HG03558 (cell line): ENCODE results near the gene METRN.
"Not testable (repeated sequence)": the region's sequence is repeated elsewhere in the genome, so short reads cannot be mapped to it uniquely, and the experiment has no call there.

Experiments
- ATAC-seq: cut with Tn5 transposase; IDR thresholded peaks from one replicate; pipeline ENCODE4 v1.9.1; 2021; ENCODE audit warnings: moderate number of reproducible peaks; ENCODE audit not compliant: unreplicated experiment; ENCODE audit errors: extremely low read depth

METRN gene

DNA sequence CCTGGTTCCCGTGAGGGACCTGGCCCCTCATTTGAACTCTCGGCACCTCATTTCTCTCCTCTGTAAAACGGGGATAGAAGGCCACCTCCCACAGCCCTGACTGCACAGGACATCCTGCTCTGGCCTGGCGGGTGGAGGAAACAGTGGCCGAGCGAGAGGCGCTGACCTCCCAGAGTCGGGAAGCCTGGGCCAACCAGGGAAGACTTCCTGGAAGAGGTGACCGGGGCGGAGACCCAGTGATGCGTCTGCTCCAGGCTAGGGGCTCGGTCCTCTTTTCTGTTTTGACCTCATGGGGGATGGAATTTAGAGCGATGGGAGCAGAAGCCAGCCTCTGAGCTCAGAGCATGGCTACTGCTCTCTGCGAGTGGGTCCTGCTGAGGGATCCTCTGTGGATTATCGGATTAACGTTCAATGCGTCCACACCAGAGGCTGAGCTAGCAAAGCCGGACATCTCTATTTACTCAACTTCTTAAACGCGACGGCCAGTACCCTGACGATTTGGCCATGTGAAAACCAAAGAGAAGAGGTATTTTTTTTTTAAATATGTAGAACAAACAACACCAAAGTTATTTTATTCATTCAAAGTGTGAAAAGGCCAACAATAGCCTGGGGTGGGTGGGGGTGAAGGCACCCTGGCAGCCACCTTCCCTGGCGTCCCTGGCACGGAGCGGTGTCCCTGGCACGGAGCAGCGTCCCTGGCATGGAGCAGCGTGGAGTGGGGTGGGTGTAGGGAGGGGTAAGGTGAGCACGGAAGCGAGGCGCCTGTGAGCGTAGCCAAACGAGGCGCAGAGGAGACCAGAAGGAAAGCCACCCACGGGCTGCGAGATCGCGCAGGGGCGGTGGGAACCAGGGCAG is 36.5 kb downstream of the METRN start:
- ATAC-seq = no peak

DNA sequence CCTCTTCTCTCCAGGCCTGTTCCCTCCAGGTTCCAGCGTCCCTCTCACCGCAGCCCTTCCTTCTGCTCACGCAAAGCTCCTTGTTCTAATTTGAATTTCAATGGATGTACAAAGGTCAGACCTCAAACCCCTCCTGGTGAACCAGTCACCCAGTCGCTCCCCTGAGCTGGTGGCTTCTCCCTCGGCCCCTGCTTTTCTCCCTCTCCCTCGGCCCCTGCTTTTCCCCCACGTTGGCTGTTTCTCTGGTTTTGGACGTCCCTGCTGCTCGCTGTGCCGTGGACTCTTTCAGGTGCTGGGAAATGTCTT is 37.0 kb downstream of the METRN start:
- no peak for ATAC-seq

DNA sequence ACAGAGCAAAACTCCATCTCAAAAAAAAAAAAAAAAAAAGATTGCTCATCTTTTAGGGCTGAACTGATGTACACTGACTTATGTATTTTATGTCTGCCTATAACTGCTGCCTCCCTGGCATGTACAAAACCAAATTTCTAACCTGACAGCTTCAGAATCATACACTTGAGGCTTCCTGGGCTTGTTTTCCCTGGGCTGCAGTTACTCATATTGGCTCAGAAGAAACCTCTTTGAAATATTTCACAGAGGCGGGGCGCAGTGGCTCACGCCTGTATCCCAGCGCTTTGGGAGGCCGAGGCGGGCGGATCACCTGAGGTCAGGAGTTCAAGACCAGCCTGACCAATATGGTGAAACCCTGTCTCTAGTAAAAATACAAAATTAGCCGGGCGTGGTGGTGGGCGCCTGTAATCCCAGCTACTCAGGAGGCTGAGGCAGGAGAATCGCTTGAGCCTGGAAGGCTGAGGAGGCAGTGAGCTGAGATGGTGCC is 39.2 kb downstream of the METRN start:
- not testable (repeated sequence) for ATAC-seq

DNA sequence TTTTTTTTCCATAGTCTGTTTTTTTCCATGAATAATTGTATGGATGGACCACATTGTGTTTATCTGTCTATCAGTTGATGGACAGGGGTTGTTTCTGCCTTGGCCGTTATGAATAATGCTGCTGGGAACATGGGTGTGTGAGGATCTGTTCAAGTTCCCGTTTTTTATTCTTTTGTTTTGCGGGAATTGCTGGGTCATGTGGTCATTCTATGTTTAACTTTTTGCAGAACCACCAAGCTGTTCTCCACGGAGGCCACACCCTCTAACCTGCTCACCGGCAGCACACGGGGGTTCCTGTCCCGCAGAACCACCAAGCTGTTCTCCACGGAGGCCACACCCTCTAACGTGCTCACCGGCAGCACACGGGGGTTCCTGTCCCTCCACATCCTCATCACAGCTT is 39.7 kb downstream of the METRN start:
- ATAC-seq = no peak

DNA sequence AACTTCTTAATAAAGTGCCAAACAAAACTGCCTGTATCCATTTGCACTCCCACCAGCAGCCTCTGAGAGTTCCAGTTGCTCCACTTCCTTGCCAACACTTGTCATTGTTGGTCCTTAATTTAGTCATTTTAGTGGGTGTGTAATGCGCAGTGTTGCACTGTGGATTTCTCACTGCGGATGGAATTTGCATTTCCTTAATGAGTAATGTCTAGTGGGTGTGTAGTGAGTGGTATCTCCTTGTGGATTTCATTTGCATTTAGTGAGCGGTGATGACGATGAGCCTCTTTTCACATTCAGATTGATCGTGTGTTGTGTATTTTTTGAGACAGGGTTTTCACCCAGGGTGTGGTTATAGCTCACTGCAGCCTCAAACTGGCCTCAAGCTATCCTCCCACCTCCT is 41.5 kb downstream of the METRN start:
- no peak for ATAC-seq

DNA sequence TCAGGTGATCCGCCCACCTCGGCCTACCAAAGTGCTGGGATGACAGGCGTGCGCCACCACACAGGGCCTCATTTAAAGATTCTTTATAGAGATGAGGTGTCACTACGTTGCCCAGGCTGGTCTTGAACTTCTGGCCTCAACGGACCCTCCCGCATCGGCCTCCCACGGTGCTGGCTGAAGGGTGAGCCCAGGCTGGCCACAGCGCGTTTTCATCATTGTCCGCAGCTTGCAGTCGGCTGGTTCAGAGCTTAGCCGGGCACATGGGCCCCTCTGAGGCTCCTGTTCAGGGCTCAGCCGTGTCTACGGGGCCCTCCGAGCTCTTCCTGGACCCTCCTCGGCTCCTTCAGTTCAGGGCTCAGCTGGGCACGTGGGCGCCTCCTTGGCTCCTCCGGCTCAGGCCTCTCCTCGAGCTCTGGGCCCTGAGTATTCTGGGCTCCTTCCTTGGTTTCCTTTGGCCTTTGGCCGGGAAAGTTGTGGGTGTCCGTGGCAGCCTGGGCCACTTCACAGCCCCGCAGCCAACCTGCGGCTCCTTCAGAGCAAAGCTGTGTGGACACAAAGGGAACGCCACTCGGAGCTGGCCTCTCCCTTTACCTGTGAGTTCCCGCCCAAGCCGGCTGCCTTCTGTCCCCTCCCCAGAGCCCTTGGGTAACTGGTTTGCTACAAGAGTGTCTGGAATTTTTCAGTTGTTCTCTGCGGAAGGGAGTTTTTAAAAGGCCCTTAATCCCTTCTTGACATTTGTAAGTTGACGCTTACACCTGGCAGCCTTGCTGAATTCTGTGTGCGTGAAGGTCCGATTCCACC is 44.4 kb downstream of the METRN start:
- ATAC-seq = no peak

DNA sequence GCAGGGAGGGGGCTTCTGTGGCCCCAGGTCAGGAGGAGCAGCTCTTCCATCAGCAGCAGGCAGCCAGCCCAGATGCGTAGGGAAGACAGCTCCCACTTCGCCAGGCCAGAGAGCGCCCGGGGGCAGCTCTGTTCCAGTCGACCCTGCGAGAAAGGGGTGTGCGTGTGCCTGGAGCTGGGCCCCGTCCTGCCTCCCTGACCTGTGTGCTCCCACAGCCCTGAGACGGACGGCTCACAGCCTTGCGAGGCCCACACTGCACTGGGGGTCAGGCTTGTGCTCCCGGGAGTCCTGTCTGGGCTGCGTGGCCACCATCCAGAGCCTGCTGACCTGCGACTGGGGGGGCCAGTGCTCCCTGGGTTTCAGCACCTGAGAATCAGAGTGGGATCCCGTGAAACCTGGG is 45.1 kb downstream of the METRN start:
- no peak for ATAC-seq

DNA sequence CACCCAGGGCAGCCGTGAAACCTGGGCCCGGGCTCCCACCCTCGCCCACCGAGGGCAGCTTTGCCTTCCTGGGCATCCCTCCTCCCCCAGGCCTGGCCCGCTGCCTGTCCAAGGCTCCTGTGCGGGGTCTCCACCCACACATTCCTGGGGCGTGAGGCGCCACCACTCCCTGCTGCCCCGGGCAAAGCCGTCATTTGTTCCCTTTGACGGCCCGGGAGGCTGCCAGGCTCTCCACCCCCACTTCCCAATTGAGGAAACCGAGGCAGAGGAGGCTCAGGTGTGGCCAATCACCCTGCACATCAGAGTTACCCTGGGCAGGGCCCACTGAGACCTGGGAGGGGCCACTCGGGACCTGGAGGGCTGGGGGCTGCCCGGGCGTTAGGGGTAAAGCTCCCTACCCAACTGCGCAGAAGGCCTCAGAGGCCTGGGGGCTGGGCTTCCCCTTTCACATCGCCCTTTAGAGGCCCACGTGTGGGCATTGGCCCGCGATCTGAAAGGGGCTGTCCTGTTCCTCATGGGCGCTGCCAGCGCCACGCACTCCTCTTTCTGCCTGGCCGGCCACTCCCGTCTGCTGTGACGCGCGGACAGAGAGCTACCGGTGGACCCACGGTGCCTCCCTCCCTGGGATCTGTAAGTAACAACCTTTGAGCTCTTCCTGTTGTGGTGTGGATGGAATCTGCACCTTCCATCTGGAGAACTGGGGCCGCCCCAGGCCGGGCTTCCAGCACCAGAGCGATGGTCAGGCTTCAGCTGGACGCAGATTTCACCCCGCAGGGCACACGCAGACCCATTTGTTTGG is 45.8 kb downstream of the METRN start, which contains the start of gene MSLN:
Gene MSLN (plus strand): TSS at position 190 of the 799 bp plus-strand sequence. CDS start 1,947 bp downstream, outside the sequence.
- ATAC-seq = no peak

DNA sequence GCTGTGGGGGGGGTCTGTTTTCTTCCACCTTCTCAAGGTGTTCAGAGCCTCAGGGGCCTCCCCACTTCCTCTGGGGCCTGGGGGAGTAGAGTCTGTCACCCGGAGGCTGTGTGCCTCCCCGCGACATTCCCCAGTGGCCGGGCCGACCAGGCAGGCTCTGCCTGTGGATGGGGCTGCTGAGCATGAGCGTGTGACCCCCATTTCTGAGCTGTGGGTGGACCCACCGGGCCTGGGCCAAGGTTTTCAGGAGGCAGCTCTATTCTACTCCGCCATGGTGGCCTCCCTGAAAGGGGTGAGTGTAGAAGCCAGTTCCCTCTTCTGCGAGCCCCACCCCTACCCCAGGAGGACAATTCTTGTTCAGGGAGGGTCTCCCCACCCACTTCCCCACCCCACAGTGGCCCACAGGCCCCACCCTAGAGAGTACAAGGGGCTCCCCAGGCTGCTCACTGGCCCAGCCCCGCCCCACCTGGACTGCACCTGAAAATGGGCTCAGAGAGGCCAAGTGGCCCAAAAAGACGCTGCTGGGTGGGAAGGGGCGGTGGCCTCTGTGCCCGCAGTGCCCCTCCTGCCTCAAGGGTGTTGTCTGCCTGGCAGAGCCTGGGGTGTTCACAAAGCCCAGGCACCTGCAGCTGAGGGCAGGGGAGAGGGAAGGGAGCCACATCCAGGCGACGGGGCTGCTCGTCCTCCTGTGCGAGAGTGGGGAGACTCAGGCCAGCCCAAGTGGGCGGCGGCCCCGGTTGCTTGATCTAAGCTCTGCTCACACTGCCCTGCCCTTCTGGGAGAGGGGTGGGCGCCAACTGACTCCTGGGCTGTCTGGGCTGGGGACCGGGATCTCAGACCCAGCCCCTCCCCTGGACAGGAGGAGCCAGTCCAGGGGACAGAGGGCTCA is 47.0 kb downstream of the METRN start:
- ATAC-seq = no peak

DNA sequence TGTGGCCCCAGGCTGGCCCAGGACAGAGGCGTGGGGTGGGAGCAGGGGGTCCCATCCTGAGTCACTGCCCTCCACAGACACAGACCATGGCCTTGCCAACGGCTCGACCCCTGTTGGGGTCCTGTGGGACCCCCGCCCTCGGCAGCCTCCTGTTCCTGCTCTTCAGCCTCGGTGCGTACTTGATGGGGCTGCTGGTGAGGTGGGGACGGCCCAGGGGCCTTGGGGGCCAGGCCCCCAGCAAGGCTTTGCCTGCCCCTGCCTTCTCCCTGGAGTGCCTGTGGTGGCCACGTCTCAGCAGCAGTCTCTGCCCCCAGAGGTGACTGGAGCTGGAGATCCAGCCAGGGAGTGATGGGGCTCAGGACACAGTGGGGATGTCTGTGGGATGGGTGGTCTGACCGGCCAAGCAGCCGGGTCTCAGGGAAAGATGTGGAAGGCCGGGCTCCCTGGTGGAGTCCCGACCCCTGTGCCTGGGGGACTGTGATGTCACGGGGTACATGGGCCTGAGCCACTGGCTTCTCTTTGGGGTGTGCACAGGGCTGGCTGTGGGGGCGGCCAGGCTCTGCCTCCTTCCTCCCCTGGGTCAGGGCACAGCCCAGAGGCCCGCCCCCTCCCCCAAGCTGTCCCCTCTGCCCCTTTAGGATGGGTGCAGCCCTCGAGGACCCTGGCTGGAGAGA is 47.8 kb downstream of the METRN start:
- no peak for ATAC-seq

DNA sequence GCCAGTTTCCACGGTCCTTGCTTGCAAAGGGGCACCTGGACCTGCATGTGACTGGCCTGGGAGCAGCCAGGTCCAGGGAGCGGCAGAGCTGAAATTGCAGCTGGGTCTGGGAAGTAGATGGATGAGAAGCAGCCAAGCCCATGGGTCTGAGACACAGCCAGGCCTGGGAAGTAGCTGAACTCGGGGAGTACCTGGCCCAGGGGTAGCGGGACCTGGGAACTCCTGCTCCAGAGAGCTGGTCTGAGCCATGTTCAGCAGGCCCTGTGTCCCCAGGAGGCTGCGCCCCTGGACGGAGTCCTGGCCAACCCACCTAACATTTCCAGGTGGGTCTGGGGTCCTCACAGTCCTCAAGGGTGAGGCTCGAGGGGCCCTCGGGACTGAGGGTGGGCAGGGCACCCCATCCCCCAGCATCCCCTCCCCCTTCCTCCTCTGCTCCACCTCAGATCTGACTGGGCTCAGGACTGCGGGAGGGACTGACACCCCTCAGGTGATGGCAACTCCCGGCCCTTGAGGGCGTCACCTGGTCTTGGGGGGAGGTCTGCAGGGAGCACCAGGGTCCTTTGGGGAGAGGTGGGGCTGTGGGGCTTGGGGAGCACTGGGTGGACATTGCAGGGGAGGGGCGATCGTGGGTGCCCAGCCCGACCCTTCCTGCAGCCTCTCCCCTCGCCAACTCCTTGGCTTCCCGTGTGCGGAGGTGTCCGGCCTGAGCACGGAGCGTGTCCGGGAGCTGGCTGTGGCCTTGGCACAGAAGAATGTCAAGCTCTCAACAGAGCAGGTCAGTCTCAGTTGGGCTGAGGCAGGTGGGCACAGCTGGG is 48.7 kb downstream of the METRN start:
- no peak for ATAC-seq

DNA sequence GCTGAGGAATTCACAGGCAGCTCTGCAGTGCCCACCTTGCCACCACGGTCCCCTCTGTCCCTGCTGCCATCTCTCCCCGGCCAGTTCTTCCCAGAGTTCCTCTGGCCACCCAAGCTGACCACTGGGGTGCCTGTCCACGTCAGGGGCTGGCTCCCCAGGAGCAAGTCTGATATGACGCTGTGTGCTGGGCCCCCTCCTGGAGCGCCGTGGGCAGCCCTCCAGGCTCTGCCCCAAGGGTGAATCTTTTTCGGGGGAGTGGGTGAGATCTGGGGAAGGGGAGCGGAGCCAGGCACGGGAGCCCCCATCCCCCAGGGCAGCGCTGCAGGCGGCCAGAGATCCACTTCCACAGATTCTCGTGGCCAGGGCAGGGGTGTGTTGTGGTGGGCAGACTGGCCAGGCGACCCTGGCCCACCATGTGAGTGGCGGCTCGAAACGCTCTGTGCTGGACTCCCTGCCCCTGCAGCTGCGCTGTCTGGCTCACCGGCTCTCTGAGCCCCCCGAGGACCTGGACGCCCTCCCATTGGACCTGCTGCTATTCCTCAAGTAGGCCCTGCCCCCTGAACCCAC is 49.3 kb downstream of the METRN start:
- ATAC-seq = no peak

DNA sequence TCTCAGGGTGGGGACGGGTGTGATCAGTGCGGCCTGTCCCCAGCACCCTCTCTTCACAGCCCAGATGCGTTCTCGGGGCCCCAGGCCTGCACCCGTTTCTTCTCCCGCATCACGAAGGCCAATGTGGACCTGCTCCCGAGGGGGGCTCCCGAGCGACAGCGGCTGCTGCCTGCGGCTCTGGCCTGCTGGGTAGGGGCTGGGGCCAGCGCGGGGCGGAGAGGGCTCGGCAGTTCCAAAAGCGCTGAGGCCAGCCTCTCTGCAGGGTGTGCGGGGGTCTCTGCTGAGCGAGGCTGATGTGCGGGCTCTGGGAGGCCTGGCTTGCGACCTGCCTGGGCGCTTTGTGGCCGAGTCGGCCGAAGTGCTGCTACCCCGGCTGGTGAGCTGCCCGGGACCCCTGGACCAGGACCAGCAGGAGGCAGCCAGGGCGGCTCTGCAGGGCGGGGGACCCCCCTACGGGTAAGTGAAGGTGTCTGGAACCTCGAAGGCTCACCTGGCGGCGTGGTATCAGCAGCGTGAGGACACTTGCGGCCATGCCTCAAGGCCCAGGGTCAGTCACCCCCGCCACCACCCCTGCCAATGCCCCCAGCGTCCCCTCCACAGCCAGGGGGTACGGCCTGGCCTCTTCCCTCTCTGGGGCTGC is 50.0 kb downstream of the METRN start:
- ATAC-seq = no peak

DNA sequence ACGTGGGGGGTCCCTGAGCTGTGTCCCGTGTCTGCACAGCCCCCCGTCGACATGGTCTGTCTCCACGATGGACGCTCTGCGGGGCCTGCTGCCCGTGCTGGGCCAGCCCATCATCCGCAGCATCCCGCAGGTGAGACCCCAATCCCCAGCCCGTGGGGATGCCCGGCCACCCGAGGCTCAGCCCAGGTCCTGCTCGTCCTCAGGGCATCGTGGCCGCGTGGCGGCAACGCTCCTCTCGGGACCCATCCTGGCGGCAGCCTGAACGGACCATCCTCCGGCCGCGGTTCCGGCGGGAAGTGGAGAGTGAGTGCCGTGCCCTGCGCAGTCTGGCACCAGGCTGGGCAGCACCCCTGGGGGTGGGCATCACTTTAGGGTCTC is 50.6 kb downstream of the METRN start:
- no peak for ATAC-seq

DNA sequence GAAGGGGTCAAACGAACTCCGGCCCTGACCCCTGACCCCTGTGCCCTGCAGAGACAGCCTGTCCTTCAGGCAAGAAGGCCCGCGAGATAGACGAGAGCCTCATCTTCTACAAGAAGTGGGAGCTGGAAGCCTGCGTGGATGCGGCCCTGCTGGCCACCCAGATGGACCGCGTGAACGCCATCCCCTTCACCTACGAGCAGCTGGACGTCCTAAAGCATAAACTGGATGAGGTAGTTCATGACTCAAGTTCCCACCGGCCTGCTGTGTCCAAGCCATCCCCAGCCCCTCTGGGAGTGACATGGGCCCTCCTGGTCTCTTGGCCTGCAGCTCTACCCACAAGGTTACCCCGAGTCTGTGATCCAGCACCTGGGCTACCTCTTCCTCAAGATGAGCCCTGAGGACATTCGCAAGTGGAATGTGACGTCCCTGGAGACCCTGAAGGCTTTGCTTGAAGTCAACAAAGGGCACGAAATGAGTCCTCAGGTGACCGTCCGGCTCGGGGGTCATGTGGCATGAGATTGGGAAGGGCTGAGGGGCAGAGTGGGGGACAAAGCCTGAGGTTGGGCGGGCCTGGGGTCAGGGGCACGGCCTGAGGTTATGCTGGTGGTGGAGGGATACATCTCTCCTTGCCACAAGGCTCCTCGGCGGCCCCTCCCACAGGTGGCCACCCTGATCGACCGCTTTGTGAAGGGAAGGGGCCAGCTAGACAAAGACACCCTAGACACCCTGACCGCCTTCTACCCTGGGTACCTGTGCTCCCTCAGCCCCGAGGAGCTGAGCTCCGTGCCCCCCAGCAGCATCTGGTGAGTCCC is 51.3 kb downstream of the METRN start:
- ATAC-seq = no peak

DNA sequence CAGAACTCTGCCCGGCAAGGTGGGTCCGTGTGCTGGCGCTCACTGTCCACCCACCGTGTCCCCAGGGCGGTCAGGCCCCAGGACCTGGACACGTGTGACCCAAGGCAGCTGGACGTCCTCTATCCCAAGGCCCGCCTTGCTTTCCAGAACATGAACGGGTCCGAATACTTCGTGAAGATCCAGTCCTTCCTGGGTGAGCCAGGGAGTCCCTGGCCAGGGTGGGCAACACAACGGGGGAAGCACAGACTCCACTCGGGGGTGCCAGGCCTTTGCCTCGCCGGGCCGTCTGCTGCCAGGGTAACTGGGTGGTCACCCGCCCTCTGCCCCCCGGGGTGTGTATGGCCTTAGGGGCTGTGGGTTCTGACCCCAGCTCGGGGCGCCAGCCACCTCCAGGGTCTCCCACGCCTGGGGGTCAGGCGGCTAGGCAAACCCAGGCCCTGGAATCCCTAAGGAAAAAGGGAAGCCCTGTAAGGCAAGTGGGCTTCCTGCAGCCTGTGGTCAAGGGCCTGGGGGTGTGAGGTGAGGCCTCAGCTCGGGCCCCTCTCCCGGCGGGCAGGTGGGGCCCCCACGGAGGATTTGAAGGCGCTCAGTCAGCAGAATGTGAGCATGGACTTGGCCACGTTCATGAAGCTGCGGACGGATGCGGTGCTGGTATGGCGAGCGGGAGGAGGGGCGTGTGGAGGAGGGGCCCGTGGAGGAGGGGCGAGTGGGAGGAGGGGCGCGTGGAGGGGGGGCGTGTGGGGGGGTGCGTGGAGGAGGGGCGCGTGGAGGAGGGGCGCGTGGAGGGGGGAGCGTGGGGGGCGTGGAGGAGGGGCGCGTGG is 52.1 kb downstream of the METRN start:
- ATAC-seq = no peak
